HUDEP-2 (cell line): ENCODE results near the gene MICAL3.
"Not testable (repeated sequence)": the region's sequence is repeated elsewhere in the genome, so short reads cannot be mapped to it uniquely, and the experiment has no call there.

Source experiments
- DNase-seq, 76 experiments: peaks; one replicate each; lab custom pipeline; 2025; ENCODE audit not compliant: unreplicated experiment in 76 of 76; lab: John Stamatoyannopoulos, UW

The MICAL3 gene

GRCh38 chr22:18024276-18024939 is at the start of gene MICAL3:
Gene MICAL3, minus strand, starts transcription at chr22:18024561. Its CDS starts 117,749 bp downstream, at chr22:17906812.
- DNase-seq: peak in 55 of 76 experiments; percentile 3 to 65 (median 40)

- not testable (repeated sequence) for DNase-seq
Observed at GRCh38 chr22:18073927-18074326, 49.6 kb upstream of the MICAL3 start.

- no peak for DNase-seq
Observed at GRCh38 chr22:18073467-18073866, 49.1 kb upstream of the MICAL3 start.

GRCh38 chr22:18071968-18072310 is 47.6 kb upstream of the MICAL3 start:
- no peak for DNase-seq

DNA sequence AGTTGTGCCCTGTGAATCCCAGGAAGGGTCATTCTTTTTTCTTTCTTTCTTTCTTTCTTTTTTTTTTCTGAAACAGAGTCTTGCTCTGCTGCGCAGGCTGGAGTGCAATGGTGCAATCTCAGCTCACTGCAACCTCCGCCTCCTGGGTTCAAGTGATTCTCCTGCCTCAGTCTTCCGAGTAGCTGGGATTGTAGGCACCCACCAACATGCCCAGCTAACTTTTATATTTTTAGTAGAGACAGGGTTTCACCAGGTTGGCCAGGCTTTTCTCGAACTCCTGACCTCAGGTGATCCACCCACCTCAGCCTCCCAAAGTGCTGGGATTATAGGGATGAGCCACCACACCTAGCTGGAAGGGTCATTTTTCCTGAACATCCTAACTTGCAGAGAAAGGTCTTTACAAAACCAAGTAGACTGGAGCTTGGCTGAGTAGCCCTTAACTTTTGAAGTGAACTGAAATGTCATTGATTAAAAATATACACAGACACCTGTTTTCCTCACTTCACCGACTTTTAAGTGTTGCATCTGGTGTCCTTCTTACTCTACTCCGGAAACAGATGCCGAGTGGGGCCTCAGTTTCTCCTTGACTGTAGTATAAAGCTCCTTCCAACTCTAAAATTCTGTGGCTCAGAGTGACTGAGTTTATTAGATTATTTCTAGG is 47.1 kb upstream of the MICAL3 start:
- DNase-seq: not testable (repeated sequence)

- DNase-seq: no peak
Observed at GRCh38 chr22:18070556-18071306, 46.4 kb upstream of the MICAL3 start.

DNA sequence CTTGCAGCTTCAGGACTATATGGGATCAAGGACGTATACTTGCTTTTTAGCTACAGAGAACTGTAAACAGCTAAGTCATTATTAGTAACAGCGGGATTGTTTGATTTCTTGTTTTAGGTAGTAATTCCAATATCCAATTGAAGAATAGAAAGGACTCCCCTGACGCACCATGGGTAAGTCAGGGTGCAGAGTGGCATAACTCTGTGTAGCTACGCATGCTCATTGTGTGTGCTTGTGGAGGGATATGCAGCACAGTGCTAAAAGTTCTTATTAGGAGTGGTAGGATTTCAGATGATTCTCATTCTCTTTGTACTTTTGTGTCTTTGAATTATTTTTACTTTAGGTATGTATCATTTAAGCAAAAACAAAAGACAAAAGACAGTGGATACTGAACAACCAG is 45.7 kb upstream of the MICAL3 start:
- DNase-seq: no peak

DNA sequence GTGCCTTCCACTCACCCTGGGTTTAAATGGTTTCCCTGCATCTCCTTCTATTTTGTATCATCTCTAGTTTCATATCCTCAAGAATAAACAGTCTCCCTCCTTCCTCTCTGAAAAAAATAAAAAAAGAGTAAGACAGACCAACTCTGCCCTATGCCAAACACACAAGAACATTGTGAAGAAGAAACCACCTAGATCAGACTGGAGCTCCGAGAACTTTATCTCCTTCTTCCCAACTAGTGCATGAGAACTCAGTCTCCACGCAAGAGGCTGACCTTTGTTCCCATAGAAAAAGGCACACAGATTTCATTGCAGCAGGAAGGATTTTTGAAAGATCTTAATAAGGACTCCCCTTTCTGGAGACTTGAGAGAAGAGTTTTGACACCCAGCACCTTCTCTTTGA is 44.7 kb upstream of the MICAL3 start:
- no peak for DNase-seq

- DNase-seq: no peak
Observed at GRCh38 chr22:18068381-18068988, 44.1 kb upstream of the MICAL3 start.

- DNase-seq: no peak
Observed at GRCh38 chr22:18067548-18068341, 43.4 kb upstream of the MICAL3 start.

DNA sequence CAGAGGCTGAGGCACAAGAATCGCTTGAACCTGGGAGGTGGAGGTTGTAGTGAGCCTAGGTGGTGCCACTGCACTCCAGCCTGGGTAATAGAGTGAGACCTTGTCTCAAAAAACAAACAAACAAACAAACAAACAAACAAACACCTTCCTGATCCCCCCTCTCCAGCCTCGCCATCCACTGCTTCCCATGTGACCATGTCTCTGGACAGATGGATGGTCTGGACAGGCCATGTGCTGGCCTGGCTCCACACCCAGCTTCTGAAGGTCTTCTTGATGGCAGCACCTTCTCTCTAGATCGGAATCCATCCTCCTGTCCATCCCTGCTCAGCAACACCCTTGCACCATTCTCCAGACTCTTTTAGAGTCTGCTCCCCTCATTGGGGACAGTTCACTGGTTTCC is 42.8 kb upstream of the MICAL3 start:
- DNase-seq: no peak

GRCh38 chr22:18066181-18066859 is 42.0 kb upstream of the MICAL3 start:
- no peak for DNase-seq

GRCh38 chr22:18065256-18065655 is 40.9 kb upstream of the MICAL3 start:
- no peak for DNase-seq

DNA sequence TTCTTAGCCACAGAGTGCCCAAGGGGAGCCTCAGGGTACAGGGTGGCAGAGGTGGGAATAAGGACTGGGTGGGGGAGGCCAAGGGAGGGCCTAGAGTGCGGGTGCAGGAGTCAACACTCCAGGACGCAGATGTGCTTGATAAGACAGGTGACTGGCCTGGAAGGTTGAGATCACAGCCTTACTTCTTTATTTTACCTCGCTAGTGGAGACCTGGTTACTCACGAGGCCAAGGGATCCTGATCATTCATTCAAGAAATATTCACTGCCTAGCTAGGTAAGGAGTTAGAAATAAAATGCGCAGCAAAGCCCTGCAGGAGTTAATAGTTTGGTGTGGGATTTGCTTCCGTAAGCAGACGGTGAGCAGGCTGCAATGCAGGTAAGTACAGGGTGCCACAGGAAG is 40.3 kb upstream of the MICAL3 start:
- no peak for DNase-seq

GRCh38 chr22:18063715-18064114 is 39.4 kb upstream of the MICAL3 start:
- DNase-seq: not testable (repeated sequence)

- DNase-seq: no peak
Observed at GRCh38 chr22:18063306-18063705, 38.9 kb upstream of the MICAL3 start.

DNA sequence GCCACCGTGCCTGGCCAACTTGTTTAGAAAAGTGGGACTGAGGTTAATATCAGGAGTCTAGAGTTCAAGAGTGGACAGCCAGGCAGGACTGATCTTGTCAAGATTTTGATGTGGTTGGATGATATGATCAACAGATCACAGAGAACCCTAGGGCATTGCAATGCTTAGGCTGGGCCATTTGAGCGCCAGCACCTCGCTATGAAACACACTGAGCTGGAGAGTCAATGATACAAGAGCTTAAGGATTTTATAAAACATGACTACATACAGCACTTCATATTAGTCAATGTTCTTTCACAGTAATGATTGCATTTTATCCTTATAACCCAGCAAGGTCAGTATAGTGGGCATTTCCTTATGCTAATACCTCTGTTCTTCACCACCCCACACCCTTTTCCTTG is 38.1 kb upstream of the MICAL3 start:
- no peak for DNase-seq

- no peak for DNase-seq
Observed at GRCh38 chr22:18060646-18061620, 36.6 kb upstream of the MICAL3 start.

DNA sequence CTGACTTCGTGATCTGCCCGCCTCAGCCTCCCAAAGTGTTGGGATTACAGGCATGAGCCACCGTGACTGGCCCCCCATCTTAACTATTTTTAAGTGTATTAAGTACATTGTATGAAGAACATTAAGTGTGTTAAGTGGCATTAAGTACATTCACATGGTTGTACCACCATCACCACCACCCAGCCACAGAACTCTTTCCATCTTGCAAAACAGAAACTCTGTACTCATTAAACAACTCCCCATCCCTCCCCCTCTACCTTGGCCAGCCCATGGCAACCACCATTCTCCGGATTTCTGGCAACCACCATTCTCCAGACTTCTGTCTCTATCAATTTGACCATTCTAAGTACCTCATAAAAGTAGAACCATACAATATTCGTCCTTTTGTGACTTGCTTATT is 35.6 kb upstream of the MICAL3 start:
- DNase-seq: no peak
